Pancreas (tissue), 10 donors: ENCODE results near the gene CAPN5. TPM values are rescaled to one million over a fixed set of nuclear protein-coding genes. Genes with fewer than 3 reads are reported as not detected.

ENCODE experiments used
- ATAC-seq, 4 donors: fragments of 200-7000 bp; cut with Tn5 transposase; one replicate each; pipeline versions ENCODE4 v1.8.0 to v1.9.1; 2020; ENCODE audit warnings: mild to moderate bottlenecking in 4 of 4, moderate library complexity in 4 of 4
- DNase-seq, 6 donors: peaks; one replicate each; pipeline ENCODE4 v3.0.0-alpha.2; 2020
- FAIRE-seq: peaks from 2 replicates; lab custom pipeline; 2012; peaks lifted over from hg19 to GRCh38; lab: Jason Lieb, UNC
- H3K27ac ChIP-seq, 4 donors: fragments of 200-600 bp; sonication (generic); 1 replicate in 3 of 4; 2 replicates in 1 of 4; pipeline versions ENCODE4 v1.5.0 to v1.8.0; 2020
- H3K27me3 ChIP-seq, 4 donors: fragments of 200-600 bp; one replicate each; pipeline ENCODE4 v1.8.0; 2021
- H3K36me3 ChIP-seq, 3 donors: fragments of 200-600 bp; sonication (generic) in 1 of 3; one replicate each; pipeline versions ENCODE4 v1.5.0 to v1.8.0; 2020 to 2021
- H3K4me1 ChIP-seq, 3 donors: fragments of 200-600 bp; one replicate each; pipeline ENCODE4 v1.8.0; 2021
- H3K4me3 ChIP-seq, 4 donors: fragments of 200-600 bp; sonication (generic) in 2 of 4; one replicate each; pipeline versions ENCODE4 v1.5.0 to v1.8.0; 2020 to 2021
- H3K9me3 ChIP-seq, 4 donors: fragments of 200-600 bp; one replicate each; pipeline ENCODE4 v1.8.0; 2021
- CTCF ChIP-seq, 4 donors: fragments of 200-600 bp; sonication (generic) in 3 of 4; IDR thresholded peaks; one replicate each; pipeline versions ENCODE4 v1.5.0 to v1.8.0; 2021; ENCODE audit warnings: antibody characterized with exemption in 4 of 4
- WGBS, 2 donors: extraction: QIAGEN DNeasy Blood & Tissue Kit; methylation state at CpG; one replicate each; pipeline ENCODE4 v1.1.7; 2013; 5-methylcytosine and 5-hydroxymethylcytosine counted together
- intact Hi-C, 3 donors: fragments of 100-400 bp; cut with DNase I; formaldehyde crosslinking; loops; one replicate each; pipeline versions ENCODE4 v1.11.1 to v1.14.2; 2022
- polyA plus RNA-seq, 2 donors: library from polyadenylated mRNA; stranded (reverse); fragments of 200-250 nt; gene quantifications; one replicate each; pipeline ENCODE4 v1.2.3, GENCODE V29; 2013
- total RNA-seq, 6 donors: library from RNA; stranded (reverse); fragmentation: NEBNext Ultra II Directional in 4 of 6; extraction: Animal tissue kit (Norgen Biotek cat#: 25700) in 4 of 6; gene quantifications; one replicate each; pipeline versions ENCODE4 v1.2.1 to v1.2.4, GENCODE V29; 2021 to 2023
- donor health status: healthy with polysubstance abuse.
- donor health status: DM: no; HTN: no; CAD: no; lungs with moderate emphysema.
- donor health status: DM: no; HTN: no; CAD: no.
- donor health status: control.
- donor health status: control.
- donor health status: Bipolar disorder and iron deficiency.
- donor health status: DM: yes; HTN: yes; CAD: no.
- donor health status: DM: no; HTN: no; CAD: no.
- donor health status: DM: no; HTN: no; CAD: no.
- donor health status: DM: yes; HTN: yes; CAD: no.

CAPN5 gene
- total and polyA plus RNA-seq, 8 donors: 3.3 to 11.0 (median 6.1) TPM

DNA sequence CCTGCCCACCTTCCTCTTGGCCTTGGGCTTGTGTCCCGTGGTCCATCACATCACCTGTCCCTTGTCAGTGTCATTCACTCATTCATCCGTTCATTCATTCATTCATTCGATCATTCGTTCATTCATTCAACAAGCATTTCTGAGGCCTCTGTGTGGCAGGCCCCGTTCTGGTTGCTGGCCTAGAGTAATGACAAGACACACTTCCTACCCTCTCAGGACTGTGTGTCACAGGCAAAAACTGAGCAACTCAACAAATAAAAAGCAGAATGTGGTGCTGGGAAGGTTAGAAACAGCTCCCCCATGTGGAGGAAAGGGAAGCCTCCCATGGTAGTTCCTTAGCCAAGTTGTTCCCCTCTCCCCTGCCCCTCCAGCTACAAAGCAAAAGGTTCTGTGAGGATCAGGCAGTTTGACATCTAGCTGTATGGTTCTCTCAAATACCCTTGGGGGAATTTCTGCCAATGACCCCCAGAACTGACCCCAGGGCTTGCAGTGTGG is 34.3 kb downstream of the CAPN5 start:
- no peak for DNase-seq
- peak in 1 of 4 donors; percentile 12 for TF ChIP-seq CTCF (IDR thresholded peaks at IDR 0.05)
- no peaks in the 10 kb centered on the region for H3K27me3 ChIP-seq
- peaks cover 0 to 3% (median 0%) of the 10 kb centered on the region in 3 donors for H3K4me1 ChIP-seq
- H3K36me3 ChIP-seq: no peaks in the 10 kb centered on the region
- ATAC-seq: peak in 1 of 4 donors; percentile 42
- H3K4me3 ChIP-seq: no peak overlapping the region
- intact Hi-C loops: no loop called here
- 66 to 83% methylated on average over 5 of the region's 5 CpGs for WGBS, 2 donors
- FAIRE-seq: no peak
- H3K27ac ChIP-seq: no peak overlapping the region
- no peaks in the 10 kb centered on the region for H3K9me3 ChIP-seq

GRCh38 chr11:77102246-77103210 is 35.8 kb downstream of the CAPN5 start, which contains the start of gene OMP:
Gene OMP (plus strand): TSS chr11:77102840. CDS start chr11:77102840, 0 bp downstream.
- no peak within 1 kb of the TSS for H3K27ac ChIP-seq
- no peak within 1 kb of the TSS for H3K4me3 ChIP-seq
- WGBS, 2 donors: 90 to 92% methylated on average over 37 of the region's 37 CpGs
- no peaks in the 10 kb centered on the region for H3K9me3 ChIP-seq
- DNase-seq (peak in 3 of 6 donors; percentile 21 to 56 (median 51)), FAIRE-seq (no peak), ATAC-seq (no peak)
- no peaks in the 10 kb centered on the region for H3K27me3 ChIP-seq
- peaks cover 0 to 17% (median 0%) of the 10 kb centered on the region in 3 donors for H3K4me1 ChIP-seq
- no peaks in the 10 kb centered on the region for H3K36me3 ChIP-seq
- TF ChIP-seq CTCF (IDR thresholded peaks at IDR 0.05): no peak
- intact Hi-C loops: no loop called here

DNA sequence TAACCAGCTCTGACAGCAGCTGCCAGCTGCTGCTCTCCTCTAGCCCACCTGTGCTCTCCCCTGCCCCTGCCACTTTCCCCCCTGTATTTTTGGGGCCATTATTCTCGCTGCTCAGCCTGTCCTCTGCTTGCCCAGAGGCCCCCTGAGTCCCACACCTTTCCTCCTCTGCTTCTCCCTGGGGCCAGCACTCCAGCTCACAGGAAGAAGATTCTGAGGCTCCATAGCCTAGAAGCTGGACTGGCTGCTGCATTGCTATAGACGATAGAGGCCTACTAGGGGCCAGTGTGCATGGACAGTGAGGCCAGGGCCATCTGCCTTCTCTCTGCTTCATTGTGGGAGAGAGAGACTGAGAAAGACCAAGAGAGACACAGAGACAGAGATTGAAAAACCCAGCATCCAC is 36.5 kb downstream of the CAPN5 start:
- TF ChIP-seq CTCF (IDR thresholded peaks at IDR 0.05): no peak
- H3K4me1 ChIP-seq: peaks cover 0 to 24% (median 0%) of the 10 kb centered on the region in 3 donors
- no peaks in the 10 kb centered on the region for H3K9me3 ChIP-seq
- no peak overlapping the region for H3K4me3 ChIP-seq
- no peak overlapping the region for H3K27ac ChIP-seq
- intact Hi-C loops: no loop called here
- no peaks in the 10 kb centered on the region for H3K27me3 ChIP-seq
- ATAC-seq: no peak
- WGBS, 2 donors: 84 to 86% methylated on average over 2 of the region's 2 CpGs
- peak in 1 of 6 donors; percentile 7 for DNase-seq
- no peaks in the 10 kb centered on the region for H3K36me3 ChIP-seq
- no peak for FAIRE-seq

GRCh38 chr11:77104727-77105126 is 38.0 kb downstream of the CAPN5 start:
- no peak for ATAC-seq
- no peak for DNase-seq
- no peak for FAIRE-seq
- TF ChIP-seq CTCF (IDR thresholded peaks at IDR 0.05): no peak
- intact Hi-C loops: no loop called here
- Histone ChIP-seq H3K27ac (no peak overlapping the region), H3K9me3 (no peaks in the 10 kb centered on the region), H3K4me1 (peaks cover 0 to 24% (median 0%) of the 10 kb centered on the region in 3 donors), H3K36me3 (no peaks in the 10 kb centered on the region), H3K4me3 (no peak overlapping the region), H3K27me3 (no peaks in the 10 kb centered on the region)
- WGBS, 2 donors: 90 to 95% methylated on average over 8 of the region's 8 CpGs
